Breast epithelium (tissue), 4 donors: Measurements from ENCODE around the gene CRY2. TPM values are rescaled to one million over a fixed set of nuclear protein-coding genes. Genes with fewer than 3 reads are reported as not detected.

Source experiments
- DNase-seq, 2 donors: peaks; one replicate each; pipeline ENCODE4 v3.0.0-alpha.2; 2019; ENCODE audit warnings: low spot score in 2 of 2
- H3K27ac ChIP-seq, 2 donors: fragments of 200-600 bp; sonication (generic) in 1 of 2; one replicate each; pipeline ENCODE4 v1.5.1; 2016 to 2019; ENCODE audit warnings: mild to moderate bottlenecking in 1 of 2
- H3K27me3 ChIP-seq, 2 donors: fragments of 200-600 bp; sonication (generic) in 1 of 2; one replicate each; pipeline versions ENCODE4 v1.5.1 to v1.6.0; 2017 to 2019; ENCODE audit warnings: control low read depth in 1 of 2, mild to moderate bottlenecking in 1 of 2
- H3K36me3 ChIP-seq: fragments of 200-600 bp; one replicate; pipeline ENCODE4 v1.5.1; 2019
- H3K4me1 ChIP-seq, 2 donors: fragments of 200-600 bp; sonication (generic); one replicate each; pipeline ENCODE4 v1.5.1; 2016 to 2019; ENCODE audit warnings: control low read depth in 1 of 2
- H3K4me3 ChIP-seq, 3 donors: fragments of 200-600 bp; sonication (generic); 1 replicate in 2 of 3; 2 replicates in 1 of 3; pipeline ENCODE4 v1.5.1; 2016 to 2019; ENCODE audit warnings: mild to moderate bottlenecking in 3 of 3, moderate library complexity in 2 of 3
- H3K9me3 ChIP-seq, 2 donors: fragments of 200-600 bp; sonication (generic) in 1 of 2; one replicate each; pipeline ENCODE4 v1.5.1; 2016 to 2019; ENCODE audit warnings: control low read depth in 1 of 2
- CTCF ChIP-seq, 3 donors: fragments of 450-650 bp; IDR thresholded peaks; one replicate each; pipeline ENCODE4 v1.5.1; 2016 to 2017; ENCODE audit warnings: antibody characterized with exemption in 3 of 3, mild to moderate bottlenecking in 3 of 3, moderate library complexity in 3 of 3
- POLR2A ChIP-seq: fragments of 450-650 bp; IDR thresholded peaks from one replicate; pipeline ENCODE4 v1.6.1; 2016; ENCODE audit warnings: antibody characterized with exemption, mild to moderate bottlenecking, moderate library complexity
- POLR2AphosphoS5 ChIP-seq, 3 donors: sonication (generic); formaldehyde crosslinking; IDR thresholded peaks; one replicate each; pipeline ENCODE4 v1.6.1; 2017; ENCODE audit warnings: antibody characterized with exemption in 3 of 3
- intact Hi-C: fragments of 100-400 bp; cut with DNase I; formaldehyde crosslinking; loops from one replicate; pipeline ENCODE4 v1.15.1; 2023; ENCODE audit warnings: low total_unique reads
- total RNA-seq, 3 donors: library from RNA; depleted of rRNA; stranded (reverse); fragments of >200 nt; gene quantifications; one replicate each; pipeline ENCODE4 v1.1.0, GENCODE V29; 2016

CRY2 gene
- total RNA-seq, 3 donors from 2014 or later = 44.2 to 54.1 (median 44.3) TPM

DNA sequence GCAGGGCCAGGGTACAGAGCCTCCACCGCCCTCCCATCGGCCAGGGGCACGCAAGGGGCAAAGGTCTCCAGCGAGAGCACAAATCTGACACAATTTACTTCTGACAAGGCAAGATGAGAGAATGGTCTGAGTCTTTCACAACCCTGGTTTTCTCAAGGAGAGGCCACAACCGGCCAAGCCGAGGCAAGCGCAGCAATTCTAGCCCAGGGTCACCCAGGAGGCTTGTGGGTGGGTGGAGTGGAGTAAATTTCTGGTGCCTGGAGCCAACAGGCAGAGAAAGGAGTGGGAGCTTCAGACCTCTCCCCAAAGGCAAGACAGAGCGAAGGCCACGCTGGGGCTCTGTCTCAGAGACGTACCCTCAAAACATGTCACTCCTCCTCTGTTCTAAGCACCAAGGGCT lies 84.5 kb downstream of the CRY2 start:
- Histone ChIP-seq H3K27me3 (no peaks in the 10 kb centered on the region), H3K4me3 (peak overlapping the region in 1 of 3 donors; percentile 21), H3K36me3 (no peaks in the 10 kb centered on the region), H3K4me1 (peaks cover 0 to 15% of the 10 kb centered on the region in 2 donors), H3K27ac (peak overlapping the region; percentile 77 to 88), H3K9me3 (no peaks in the 10 kb centered on the region)
- DNase-seq = no peak
- no peak for TF ChIP-seq POLR2A
- no peak for TF ChIP-seq CTCF (IDR thresholded peaks at IDR 0.05)
- no peak for TF ChIP-seq POLR2AphosphoS5 (IDR thresholded peaks at IDR 0.05)
- intact Hi-C loops = no loop called here

GRCh38 chr11:45932217-45932616 lies 84.9 kb downstream of the CRY2 start:
- Histone ChIP-seq H3K27me3 (no peaks in the 10 kb centered on the region), H3K4me1 (peaks cover 0 to 15% of the 10 kb centered on the region in 2 donors), H3K27ac (peak overlapping the region; percentile 77 to 88), H3K4me3 (peak overlapping the region in 1 of 3 donors; percentile 21), H3K36me3 (no peaks in the 10 kb centered on the region), H3K9me3 (no peaks in the 10 kb centered on the region)
- no peak for DNase-seq
- TF ChIP-seq CTCF (IDR thresholded peaks at IDR 0.05) (no peak), POLR2AphosphoS5 (IDR thresholded peaks at IDR 0.05) (no peak), POLR2A (no peak)
- intact Hi-C loops = no loop called here

Other genes with a start within 250 kb of the CRY2 start
- 1 to 10 TPM; 1.8 to 3.6 (median 2.2) TPM for gene CHST1, start 181.9 kb upstream of the CRY2 start, total RNA-seq
- 10 to 100 TPM; 18.1 to 49.1 (median 28.2) TPM for gene SLC35C1, start 42.3 kb upstream of the CRY2 start, total RNA-seq
- gene MAPK8IP1, start 38.2 kb downstream of the CRY2 start, total RNA-seq = 1 to 10 TPM; 5.4 to 7.2 (median 5.9) TPM
- gene FREY1, start 59.8 kb downstream of the CRY2 start, total RNA-seq = 1 to 10 TPM in 1 of 3 donors, under 1 TPM in 2; 0.48 to 3.2 (median 0.98) TPM
- gene PEX16, start 70.4 kb downstream of the CRY2 start, total RNA-seq = 10 to 100 TPM; 22.1 to 32.8 (median 25.6) TPM
- gene LARGE2, start 75.2 kb downstream of the CRY2 start, total RNA-seq = 1 to 10 TPM in 2 of 3 donors, not detected in 1; 5.9 to 6.3 TPM